ENCODE data around the gene LVRN. TPM values are rescaled to one million over a fixed set of nuclear protein-coding genes. Genes with fewer than 3 reads are reported as not detected.
A peak's percentile ranks its signal among the peaks of the same experiment; 100 is the strongest.

Gene LVRN
- total RNA-seq, 1 experiment from 2014 or later: 0.53 TPM

DNA sequence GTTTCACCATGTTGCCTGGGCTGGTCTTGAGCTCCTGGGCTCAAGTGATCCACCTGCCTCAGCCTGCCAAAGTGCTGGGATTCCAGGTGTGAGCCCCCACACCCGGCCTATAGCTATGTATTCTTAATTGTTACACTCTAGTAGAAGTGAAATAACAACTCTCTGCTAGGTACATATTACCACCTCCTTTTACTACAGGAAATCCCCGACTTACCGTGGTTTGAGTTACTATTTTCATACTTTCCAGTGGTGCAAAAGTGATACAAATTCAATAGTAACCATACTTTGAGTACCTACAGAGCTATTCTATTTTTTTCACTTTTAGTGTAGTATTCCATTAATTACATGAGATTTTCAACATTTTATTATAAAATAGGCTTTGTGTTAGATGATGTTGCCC, 70.7 kb downstream of the LVRN start:
- H3K27ac ChIP-seq: no peak overlapping the region
- no peak for DNase-seq
- H3K4me1 ChIP-seq: peaks cover 12% of the 10 kb centered on the region
- H3K9me3 ChIP-seq (replicated peaks): 0 out of 2 replicates have a peak, but pooled peaks cover 2% of the 10 kb centered on the region
- no peak overlapping the region for H3K4me3 ChIP-seq
- H3K36me3 ChIP-seq: no peaks in the 10 kb centered on the region
- no peaks in the 10 kb centered on the region; the same call in 1 of the 2 replicates for H3K27me3 ChIP-seq

DNA sequence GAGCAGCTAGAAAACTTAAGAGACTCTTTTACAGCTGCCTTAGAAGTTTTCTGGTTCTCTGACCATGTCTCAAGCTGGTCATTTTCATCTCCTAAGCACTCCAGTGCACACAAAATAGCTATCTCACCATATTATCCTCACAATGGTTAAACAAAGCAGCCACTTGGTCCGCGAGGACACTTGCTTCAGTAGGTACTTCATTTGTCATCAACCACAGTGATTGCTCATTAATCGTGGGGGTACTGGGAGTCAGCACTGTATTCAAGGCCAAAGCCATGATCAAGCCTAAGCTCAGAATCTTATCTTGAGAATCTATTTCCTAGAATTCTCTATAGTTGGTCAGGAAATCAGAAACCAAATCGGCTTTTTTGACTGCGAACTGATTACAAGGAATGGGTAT, 72.8 kb downstream of the LVRN start:
- H3K9me3 ChIP-seq (replicated peaks): no peaks in the 10 kb centered on the region
- no peak for DNase-seq

DNA sequence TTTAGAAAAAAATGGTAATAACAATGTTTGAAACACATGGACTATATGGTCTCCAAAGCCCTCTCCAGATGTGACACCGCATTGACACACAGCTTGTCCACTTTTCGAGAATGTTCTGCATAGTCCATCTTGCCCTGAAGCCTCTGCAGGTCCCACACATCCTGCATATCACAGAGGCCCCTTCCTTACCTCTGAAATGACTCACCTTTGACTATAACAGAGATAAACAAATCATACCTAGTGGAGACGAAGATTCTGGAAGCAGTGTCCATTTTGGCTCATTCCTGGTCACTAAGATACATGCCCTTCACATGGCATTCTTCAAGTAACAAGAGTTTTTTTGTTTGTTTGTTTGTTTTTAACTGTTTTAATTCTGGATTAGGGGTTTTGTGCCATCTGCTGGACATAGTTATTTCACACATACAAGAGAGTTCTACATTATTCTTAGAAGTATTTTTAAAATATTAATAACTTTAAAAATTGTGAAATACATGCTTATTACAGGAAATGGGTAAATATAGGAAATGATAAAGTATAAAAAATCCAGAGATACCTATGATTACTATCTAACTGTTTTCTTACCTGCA, 75.1 kb downstream of the LVRN start:
- Histone ChIP-seq H3K4me1 (no peaks in the 10 kb centered on the region), H3K9me3 (replicated peaks) (no peaks in the 10 kb centered on the region), H3K36me3 (no peaks in the 10 kb centered on the region), H3K27ac (no peak overlapping the region), H3K27me3 (no peaks in the 10 kb centered on the region; the same call in 1 of the 2 replicates), H3K4me3 (no peak overlapping the region)
- DNase-seq: no peak

More for the DNA sequence above, 72.8 kb downstream of the LVRN start:
- Histone ChIP-seq H3K4me1 (peaks cover 12% of the 10 kb centered on the region), H3K27ac (no peak overlapping the region), H3K36me3 (no peaks in the 10 kb centered on the region), H3K27me3 (no peaks in the 10 kb centered on the region; the same call in 1 of the 2 replicates), H3K4me3 (no peak overlapping the region)

DNA sequence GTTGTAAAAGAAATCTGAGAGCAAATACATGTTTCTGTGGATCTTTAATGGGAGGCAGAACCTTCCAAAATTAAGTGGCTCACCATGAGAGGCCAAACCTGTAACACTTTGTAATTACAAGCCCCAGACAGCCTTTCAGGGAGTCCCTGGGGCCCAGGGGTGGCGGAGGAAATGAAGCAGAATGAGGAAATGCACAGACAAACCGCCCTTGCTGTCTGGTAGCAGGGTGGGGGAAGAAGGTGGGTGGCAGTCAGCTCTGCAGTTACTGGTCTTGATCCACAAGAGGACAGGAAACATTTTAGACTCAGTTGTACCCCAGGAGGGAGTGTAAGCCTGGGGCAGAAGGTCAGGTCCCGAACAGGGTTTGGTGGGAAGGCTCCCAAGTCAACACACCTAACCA, 76.5 kb downstream of the LVRN start:
- no peak for DNase-seq
- no peaks in the 10 kb centered on the region for H3K4me1 ChIP-seq
- H3K27ac ChIP-seq: no peak overlapping the region
- no peaks in the 10 kb centered on the region for H3K9me3 ChIP-seq (replicated peaks)
- no peak overlapping the region for H3K4me3 ChIP-seq
- H3K27me3 ChIP-seq: no peaks in the 10 kb centered on the region; the same call in 1 of the 2 replicates
- H3K36me3 ChIP-seq: no peaks in the 10 kb centered on the region

DNA sequence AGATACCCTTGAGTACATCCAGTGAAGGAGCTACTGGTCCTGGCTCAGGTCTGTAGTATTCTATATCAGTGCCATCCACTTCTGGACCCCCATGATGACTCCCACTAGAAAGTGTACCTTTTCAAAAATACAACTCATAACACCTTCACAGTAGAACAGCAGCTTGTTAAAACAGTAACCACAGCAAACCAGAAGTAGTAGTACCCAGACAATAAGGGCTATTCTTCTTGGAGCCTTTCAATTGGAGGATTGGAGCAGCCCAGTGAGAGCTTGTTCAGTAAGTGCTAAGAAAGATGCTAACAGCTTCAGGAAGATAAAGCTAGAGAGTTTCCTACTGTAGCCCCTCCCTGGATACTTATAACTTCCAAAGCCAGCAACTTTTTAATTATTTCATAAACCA, 80.1 kb downstream of the LVRN start:
- Histone ChIP-seq H3K36me3 (no peaks in the 10 kb centered on the region), H3K4me3 (no peak overlapping the region), H3K27me3 (no peaks in the 10 kb centered on the region), H3K9me3 (replicated peaks) (no peaks in the 10 kb centered on the region), H3K27ac (no peak overlapping the region), H3K4me1 (peaks cover 17% of the 10 kb centered on the region)
- DNase-seq: no peak

DNA sequence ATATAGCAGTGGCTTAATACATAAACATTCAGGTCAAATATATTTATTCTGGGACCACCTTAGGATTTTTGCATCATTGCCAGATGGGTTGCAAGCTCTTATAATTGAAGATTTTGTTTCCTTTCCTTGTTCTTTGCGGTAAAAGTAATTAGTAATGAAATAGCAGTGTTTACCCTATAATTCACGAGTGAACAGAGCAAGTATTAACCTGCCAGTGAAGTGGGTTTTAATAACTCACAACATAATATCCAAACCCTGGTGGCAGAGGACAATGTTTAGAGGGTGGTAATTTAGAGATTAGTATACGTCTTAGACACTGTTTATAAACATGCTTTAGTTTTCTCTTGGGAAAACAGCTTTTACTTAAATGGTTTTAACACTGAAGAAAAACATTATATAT, 81.8 kb downstream of the LVRN start:
- H3K4me1 ChIP-seq: peaks cover 17% of the 10 kb centered on the region
- DNase-seq: no peak
- no peak overlapping the region for H3K27ac ChIP-seq
- no peaks in the 10 kb centered on the region for H3K36me3 ChIP-seq
- no peaks in the 10 kb centered on the region for H3K9me3 ChIP-seq (replicated peaks)
- H3K27me3 ChIP-seq: no peaks in the 10 kb centered on the region
- no peak overlapping the region for H3K4me3 ChIP-seq

DNA sequence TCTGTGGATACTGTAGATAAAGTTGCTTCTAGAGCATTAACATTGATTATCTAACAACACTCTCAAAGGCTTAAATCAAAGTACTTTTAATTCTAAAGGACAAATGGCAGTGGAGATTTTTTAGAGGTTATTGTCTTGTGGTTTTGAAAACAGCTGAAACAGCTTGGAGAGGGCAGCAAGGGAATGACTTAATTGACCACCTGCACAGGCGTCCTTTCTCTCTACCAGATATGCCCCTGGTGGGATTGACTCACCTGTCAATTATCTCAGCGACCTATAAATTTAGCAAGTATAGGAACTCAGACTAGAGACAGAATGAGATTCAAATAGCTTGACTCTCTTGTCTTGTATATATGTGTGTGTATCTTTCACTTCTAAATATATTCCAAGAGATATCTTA, 83.5 kb downstream of the LVRN start:
- DNase-seq: peak; percentile 36 to 64
- H3K4me1 ChIP-seq: peaks cover 17% of the 10 kb centered on the region
- H3K4me3 ChIP-seq: no peak overlapping the region
- H3K27me3 ChIP-seq: no peaks in the 10 kb centered on the region
- no peak overlapping the region for H3K27ac ChIP-seq
- H3K9me3 ChIP-seq (replicated peaks): no peaks in the 10 kb centered on the region
- H3K36me3 ChIP-seq: no peaks in the 10 kb centered on the region

DNA sequence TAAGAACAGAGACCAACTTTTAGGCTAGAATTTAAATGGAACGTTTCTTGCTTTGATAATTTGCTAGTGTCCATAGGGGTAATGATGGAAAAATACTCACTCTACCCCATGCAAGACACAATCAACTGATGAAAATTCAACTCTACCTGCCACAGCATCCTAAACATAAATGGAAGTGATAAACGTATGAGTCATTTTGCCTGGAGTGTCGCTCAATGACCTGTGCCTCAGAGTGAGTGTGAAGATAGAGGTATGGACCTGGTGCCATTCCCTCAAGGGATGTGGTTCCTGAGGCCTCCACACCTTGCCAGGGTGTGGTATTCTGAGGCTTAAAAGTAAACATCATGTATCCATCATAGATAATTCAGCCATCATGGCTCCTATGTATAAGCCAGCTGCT, 84.0 kb downstream of the LVRN start:
- DNase-seq: no peak
- H3K36me3 ChIP-seq: no peaks in the 10 kb centered on the region
- no peak overlapping the region for H3K27ac ChIP-seq
- H3K4me1 ChIP-seq: peaks cover 17% of the 10 kb centered on the region
- no peak overlapping the region for H3K4me3 ChIP-seq
- no peaks in the 10 kb centered on the region for H3K27me3 ChIP-seq
- H3K9me3 ChIP-seq (replicated peaks): no peaks in the 10 kb centered on the region

DNA sequence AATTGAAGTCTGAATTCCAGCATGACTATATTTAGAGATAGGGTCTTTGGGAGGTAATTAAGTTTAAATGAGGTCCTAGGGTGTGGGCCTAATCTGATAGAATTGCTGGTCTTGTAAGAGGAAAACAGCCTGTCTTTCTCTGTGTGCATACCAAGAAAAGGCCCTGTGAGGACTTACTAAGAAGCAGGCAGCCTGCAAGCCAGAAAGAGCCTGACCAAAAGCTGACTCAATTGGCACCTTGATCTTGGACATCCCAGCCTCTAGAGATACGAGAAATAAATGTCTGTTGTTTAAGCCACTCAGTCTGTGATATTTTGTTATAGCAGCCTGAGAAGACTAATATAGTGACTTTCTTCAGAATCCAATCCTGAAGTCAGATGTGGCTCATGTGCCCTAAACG, 84.5 kb downstream of the LVRN start:
- Histone ChIP-seq H3K4me1 (peaks cover 17% of the 10 kb centered on the region), H3K27me3 (no peaks in the 10 kb centered on the region), H3K9me3 (replicated peaks) (no peaks in the 10 kb centered on the region), H3K27ac (no peak overlapping the region), H3K36me3 (no peaks in the 10 kb centered on the region), H3K4me3 (no peak overlapping the region)
- DNase-seq: no peak

DNA sequence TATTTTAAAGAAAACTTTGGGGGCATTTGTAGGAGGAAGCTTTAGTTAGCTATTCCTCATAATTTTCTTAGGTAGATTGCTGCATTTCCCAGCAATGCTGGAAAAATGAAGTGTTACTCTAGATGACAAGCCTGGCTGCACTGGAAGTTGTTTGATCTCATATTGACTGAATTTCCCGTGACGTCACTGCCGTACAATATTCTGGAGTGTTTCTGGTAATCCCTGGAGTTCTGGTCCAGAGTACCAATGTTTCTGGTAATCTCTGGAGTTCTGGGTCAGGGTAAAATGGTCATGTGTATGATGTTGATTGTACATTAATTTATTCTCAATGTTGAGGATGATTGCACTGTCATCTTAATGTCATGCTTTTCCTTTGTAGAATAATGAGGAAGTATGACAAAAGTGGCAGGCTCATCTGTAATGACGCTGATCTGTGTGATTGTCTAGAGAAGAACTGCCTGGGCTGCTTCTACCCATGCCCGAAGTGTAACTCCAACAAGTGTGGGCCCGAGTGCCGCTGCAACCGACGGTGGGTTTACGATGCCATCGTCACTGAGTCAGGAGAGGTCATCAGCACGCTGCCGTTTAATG, 96.2 kb downstream of the LVRN start:
- Histone ChIP-seq H3K4me3 (no peak overlapping the region), H3K9me3 (replicated peaks) (no peaks in the 10 kb centered on the region), H3K4me1 (peaks cover 4% of the 10 kb centered on the region; the same call in 1 of the 2 replicates), H3K27ac (no peak overlapping the region), H3K36me3 (no peaks in the 10 kb centered on the region), H3K27me3 (0 out of 2 replicates have a peak, but pooled peaks cover 2% of the 10 kb centered on the region)
- DNase-seq: no peak

DNA sequence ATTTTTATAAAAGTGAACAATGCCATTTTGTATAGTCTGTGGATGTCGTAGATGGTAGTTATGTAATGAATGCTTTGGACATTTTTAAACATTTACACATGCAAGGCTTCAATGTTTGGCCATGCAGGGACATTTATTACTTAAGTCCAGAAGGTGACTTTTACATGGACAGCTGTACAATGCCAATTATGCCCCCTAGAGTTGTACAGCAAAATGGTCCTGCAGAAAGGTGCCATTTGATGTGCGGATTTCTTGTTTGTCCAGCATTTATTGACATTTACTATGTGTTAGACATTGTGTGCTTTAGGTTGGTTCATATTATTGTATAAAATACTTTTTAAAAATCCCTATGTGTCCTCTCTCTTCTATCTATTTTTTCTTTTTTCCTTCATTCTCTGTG, 100.1 kb downstream of the LVRN start:
- Histone ChIP-seq H3K4me1 (peaks cover 4% of the 10 kb centered on the region; the same call in 1 of the 2 replicates), H3K27me3 (0 out of 2 replicates have a peak, but pooled peaks cover 2% of the 10 kb centered on the region), H3K4me3 (no peak overlapping the region), H3K27ac (no peak overlapping the region), H3K36me3 (no peaks in the 10 kb centered on the region), H3K9me3 (replicated peaks) (no peaks in the 10 kb centered on the region)
- DNase-seq: no peak

DNA sequence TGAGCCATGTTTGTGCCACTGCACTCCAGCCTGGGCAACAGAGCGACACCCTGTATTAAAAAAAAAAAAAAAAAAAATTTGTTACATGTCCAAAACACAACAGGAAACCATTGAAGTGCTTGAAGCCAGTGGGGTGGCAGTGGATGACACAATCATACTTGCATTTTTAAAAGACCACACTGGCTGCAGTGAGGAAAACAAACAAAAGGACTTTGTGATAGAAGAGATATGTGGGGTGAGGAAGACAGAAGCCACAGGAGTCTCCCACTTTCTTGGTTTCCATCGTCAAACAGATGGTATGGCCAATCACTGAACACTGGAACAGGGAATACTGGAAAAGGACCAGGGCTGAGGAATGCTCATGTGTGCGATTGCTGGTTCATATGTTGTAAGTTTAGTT, 101.7 kb downstream of the LVRN start:
- Histone ChIP-seq H3K27ac (no peak overlapping the region), H3K36me3 (no peaks in the 10 kb centered on the region), H3K4me1 (peaks cover 4% of the 10 kb centered on the region; the same call in 1 of the 2 replicates), H3K27me3 (0 out of 2 replicates have a peak, but pooled peaks cover 2% of the 10 kb centered on the region), H3K4me3 (no peak overlapping the region), H3K9me3 (replicated peaks) (no peaks in the 10 kb centered on the region)
- DNase-seq: peak; percentile 53 to 69

DNA sequence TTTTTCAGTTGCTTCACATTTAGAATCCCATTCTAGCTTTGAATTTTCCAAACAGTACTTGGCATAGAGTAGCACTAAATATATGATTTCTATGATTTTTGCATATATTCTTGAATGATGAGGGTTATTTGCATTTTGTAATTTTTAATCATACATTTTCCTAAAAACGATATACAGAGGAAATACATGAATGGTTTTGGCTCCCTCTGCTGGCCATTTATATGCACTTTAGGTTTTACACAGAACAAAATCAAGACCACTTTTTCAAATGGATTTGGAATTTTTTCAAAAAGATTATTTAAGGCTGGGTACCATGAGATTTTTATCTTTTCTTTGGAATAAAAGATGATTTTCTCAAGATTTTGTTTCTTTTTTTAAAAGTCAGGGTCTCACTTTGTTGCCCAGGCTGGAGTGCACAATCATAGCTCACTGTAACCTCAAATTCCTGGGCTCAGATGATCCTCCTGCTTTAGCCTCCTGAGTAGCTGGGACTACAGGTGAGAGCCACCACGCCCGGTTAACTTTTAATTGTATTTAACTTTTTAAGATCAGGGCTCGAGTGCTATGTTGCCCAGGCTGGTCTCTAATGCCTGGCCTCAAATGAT, 105.9 kb downstream of the LVRN start:
- no peaks in the 10 kb centered on the region; the same call in 1 of the 2 replicates for H3K4me1 ChIP-seq
- no peak overlapping the region for H3K4me3 ChIP-seq
- no peaks in the 10 kb centered on the region for H3K9me3 ChIP-seq (replicated peaks)
- no peaks in the 10 kb centered on the region for H3K27me3 ChIP-seq
- no peak overlapping the region for H3K27ac ChIP-seq
- peak; percentile 33 to 79 for DNase-seq
- no peaks in the 10 kb centered on the region for H3K36me3 ChIP-seq

DNA sequence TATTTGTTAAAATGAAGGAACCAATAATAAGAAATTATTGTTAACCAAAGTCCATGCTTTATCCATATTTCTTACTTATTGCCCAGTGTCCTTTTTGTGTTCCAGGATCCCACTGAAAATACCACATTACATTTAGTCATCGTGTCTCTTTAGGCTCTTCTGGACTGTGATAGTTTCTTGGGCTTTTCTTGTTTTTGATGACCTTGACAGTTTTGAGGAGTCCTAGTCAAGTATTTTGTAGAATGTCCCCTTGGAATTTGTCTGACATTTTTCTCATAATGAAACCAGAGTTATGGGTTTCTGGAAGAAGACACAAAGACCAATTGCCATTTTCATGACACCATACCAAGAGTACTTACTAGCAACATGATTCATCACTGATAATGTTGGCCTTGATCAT, 108.9 kb downstream of the LVRN start:
- Histone ChIP-seq H3K9me3 (replicated peaks) (no peaks in the 10 kb centered on the region), H3K4me3 (no peak overlapping the region), H3K36me3 (no peaks in the 10 kb centered on the region), H3K27ac (no peak overlapping the region), H3K4me1 (peaks cover 7% of the 10 kb centered on the region), H3K27me3 (no peaks in the 10 kb centered on the region)
- no peak for DNase-seq

DNA sequence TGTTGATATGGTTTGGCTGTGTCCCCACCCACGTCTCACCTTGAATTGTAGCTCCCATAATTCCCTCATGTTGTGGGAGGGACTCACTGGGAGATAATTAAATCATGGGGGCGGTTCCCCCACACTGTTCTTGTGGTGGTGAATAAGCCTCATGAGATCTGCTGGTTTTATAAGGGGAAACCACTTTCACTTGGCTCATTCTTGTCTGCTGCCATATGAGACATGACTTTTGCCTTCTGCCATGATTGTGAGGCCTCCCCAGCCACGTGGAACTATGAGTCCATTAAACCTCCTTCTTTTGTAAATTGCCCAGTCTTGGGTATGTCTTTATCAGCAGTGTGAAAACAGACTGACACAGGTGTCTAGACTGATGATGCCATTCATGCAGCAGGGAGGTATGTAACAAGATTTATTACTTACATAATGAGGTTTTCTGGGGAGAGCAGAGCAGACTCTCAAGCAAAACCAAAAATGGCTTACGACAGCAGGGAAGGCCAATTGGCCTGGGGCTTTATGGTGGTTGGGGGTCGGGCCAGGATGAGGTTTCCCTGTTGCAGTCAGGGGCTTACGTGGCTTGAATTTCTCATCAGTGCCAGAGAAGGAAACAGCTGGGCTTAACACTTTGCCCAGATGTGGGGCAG, 113.0 kb downstream of the LVRN start:
- H3K4me1 ChIP-seq: peaks cover 7% of the 10 kb centered on the region
- no peaks in the 10 kb centered on the region for H3K27me3 ChIP-seq
- no peaks in the 10 kb centered on the region for H3K9me3 ChIP-seq (replicated peaks)
- DNase-seq: peak; percentile 63 to 80
- H3K36me3 ChIP-seq: no peaks in the 10 kb centered on the region
- no peak overlapping the region for H3K4me3 ChIP-seq
- H3K27ac ChIP-seq: peak overlapping the region; percentile 31

All from SJCRH30 (cell line).